ENCODE data around the gene BLACAT1. TPM values are rescaled to one million over a fixed set of nuclear protein-coding genes. Genes with fewer than 3 reads are reported as not detected.

BLACAT1 gene
- total RNA-seq, 1 donor from 2014 or later = 13.9 TPM

- Histone ChIP-seq H3K9me3 (ENCODE audit: low read depth) (no peaks in the 10 kb centered on the region), H3K4me3 (no peak overlapping the region), H3K4me1 (peaks cover 5% of the 10 kb centered on the region), H3K79me2 (ENCODE audit: low read depth) (no peaks in the 10 kb centered on the region), H2AFZ (replicated peaks) (no peak overlapping the region), H3K36me3 (no peaks in the 10 kb centered on the region), H3K27me3 (peaks cover 30% of the 10 kb centered on the region), H4K20me1 (ENCODE audit: low read depth) (no peaks in the 10 kb centered on the region), H3K4me2 (no peak overlapping the region), H3K27ac (no peak overlapping the region), H3K9ac (no peak overlapping the region), H3F3A (ENCODE audit: low read depth) (no peaks in the 10 kb centered on the region)
- no peaks in the 10 kb centered on the region for H3K36me3 Mint-ChIP-seq
- no peak for DNase-seq (ENCODE audit: low spot score)
- TF ChIP-seq EZH2 (IDR thresholded peaks at IDR 0.05) (no peak), EZH2phosphoT487 (IDR thresholded peaks at IDR 0.05) (no peak), CTCF (IDR thresholded peaks at IDR 0.05) (no peak)
- no peak overlapping the region for H3K27ac Mint-ChIP-seq
- no peak overlapping the region for H3K4me3 Mint-ChIP-seq
- peaks cover 19% of the 10 kb centered on the region for H3K4me1 Mint-ChIP-seq
- peaks cover 12% of the 10 kb centered on the region for H3K9me3 Mint-ChIP-seq
- H3K27me3 Mint-ChIP-seq (ENCODE audit: insufficient read depth, low read depth) = peaks cover 23% of the 10 kb centered on the region
These were observed 17.6 kb upstream of the BLACAT1 start for GRCh38 chr1:205473475-205473874.

GRCh38 chr1:205472737-205473441 lies 17.0 kb upstream of the BLACAT1 start:
- peaks cover 12% of the 10 kb centered on the region for H3K9me3 Mint-ChIP-seq
- DNase-seq (ENCODE audit: low spot score) = no peak
- no peak overlapping the region for H3K4me2 ChIP-seq
- no peak overlapping the region for H3K9ac ChIP-seq
- H3K4me3 ChIP-seq = no peak overlapping the region
- no peaks in the 10 kb centered on the region for H4K20me1 ChIP-seq (ENCODE audit: low read depth)
- TF ChIP-seq EZH2phosphoT487 (IDR thresholded peaks at IDR 0.05) = no peak
- H3K27ac ChIP-seq = no peak overlapping the region
- peaks cover 22% of the 10 kb centered on the region for H3K27me3 Mint-ChIP-seq (ENCODE audit: insufficient read depth, low read depth)
- no peaks in the 10 kb centered on the region for H3F3A ChIP-seq (ENCODE audit: low read depth)
- no peaks in the 10 kb centered on the region for H3K36me3 Mint-ChIP-seq
- no peaks in the 10 kb centered on the region for H3K9me3 ChIP-seq (ENCODE audit: low read depth)
- H3K4me1 ChIP-seq = peaks cover 5% of the 10 kb centered on the region
- no peak overlapping the region for H3K27ac Mint-ChIP-seq
- H3K4me1 Mint-ChIP-seq = peaks cover 17% of the 10 kb centered on the region
- no peaks in the 10 kb centered on the region for H3K36me3 ChIP-seq
- peaks cover 30% of the 10 kb centered on the region for H3K27me3 ChIP-seq
- no peaks in the 10 kb centered on the region for H3K79me2 ChIP-seq (ENCODE audit: low read depth)
- H2AFZ ChIP-seq (replicated peaks) = no peak overlapping the region
- no peak overlapping the region for H3K4me3 Mint-ChIP-seq

- no peaks in the 10 kb centered on the region for H3K36me3 ChIP-seq
- Mint-ChIP-seq H3K4me3 (no peak overlapping the region), H3K27me3 (ENCODE audit: insufficient read depth, low read depth) (peaks cover 24% of the 10 kb centered on the region), H3K4me1 (peaks cover 34% of the 10 kb centered on the region), H3K9me3 (peaks cover 7% of the 10 kb centered on the region), H3K36me3 (no peaks in the 10 kb centered on the region), H3K27ac (no peak overlapping the region)
- no peak for DNase-seq (ENCODE audit: low spot score)
- no peaks in the 10 kb centered on the region for H4K20me1 ChIP-seq (ENCODE audit: low read depth)
- H3K79me2 ChIP-seq (ENCODE audit: low read depth) = no peaks in the 10 kb centered on the region
- TF ChIP-seq EZH2 (IDR thresholded peaks at IDR 0.05) (no peak), EZH2phosphoT487 (IDR thresholded peaks at IDR 0.05) (no peak), CTCF (IDR thresholded peaks at IDR 0.05) (no peak)
- no peak overlapping the region for H3K27ac ChIP-seq
- peaks cover 29% of the 10 kb centered on the region for H3K27me3 ChIP-seq
- no peak overlapping the region for H2AFZ ChIP-seq (replicated peaks)
- no peak overlapping the region for H3K4me2 ChIP-seq
- no peak overlapping the region for H3K4me3 ChIP-seq
- no peaks in the 10 kb centered on the region for H3K9me3 ChIP-seq (ENCODE audit: low read depth)
- H3K9ac ChIP-seq = no peak overlapping the region
- peaks cover 14% of the 10 kb centered on the region for H3K4me1 ChIP-seq
- H3F3A ChIP-seq (ENCODE audit: low read depth) = peaks cover 9% of the 10 kb centered on the region
These were observed 14.3 kb upstream of the BLACAT1 start for GRCh38 chr1:205470131-205470530.

GRCh38 chr1:205466595-205467220 lies 10.9 kb upstream of the BLACAT1 start:
- Mint-ChIP-seq H3K27me3 (ENCODE audit: insufficient read depth, low read depth) (peaks cover 9% of the 10 kb centered on the region), H3K9me3 (no peaks in the 10 kb centered on the region), H3K36me3 (no peaks in the 10 kb centered on the region), H3K4me1 (peaks cover 17% of the 10 kb centered on the region), H3K4me3 (no peak overlapping the region), H3K27ac (peak overlapping the region; percentile 23)
- Histone ChIP-seq H3K9ac (no peak overlapping the region), H3K27ac (no peak overlapping the region), H3K4me1 (peaks cover 8% of the 10 kb centered on the region), H3K4me3 (no peak overlapping the region), H3K79me2 (ENCODE audit: low read depth) (no peaks in the 10 kb centered on the region), H3K36me3 (no peaks in the 10 kb centered on the region), H3F3A (ENCODE audit: low read depth) (peaks cover 9% of the 10 kb centered on the region), H3K9me3 (ENCODE audit: low read depth) (no peaks in the 10 kb centered on the region), H2AFZ (replicated peaks) (no peak overlapping the region), H3K4me2 (peak overlapping the region; percentile 42), H3K27me3 (no peaks in the 10 kb centered on the region), H4K20me1 (ENCODE audit: low read depth) (no peaks in the 10 kb centered on the region)
- TF ChIP-seq CTCF (IDR thresholded peaks at IDR 0.05) (no peak), EZH2phosphoT487 (IDR thresholded peaks at IDR 0.05) (no peak), EZH2 (IDR thresholded peaks at IDR 0.05) (no peak)
- peak; percentile 24 for DNase-seq (ENCODE audit: low spot score)
